GM18505 (cell line): Measurements from ENCODE around the gene NRM.
A peak's percentile ranks its signal among the peaks of the same experiment; 100 is the strongest.

Experiments used
- ATAC-seq: cut with Tn5 transposase; IDR thresholded peaks from one replicate; pipeline ENCODE4 v1.9.1; 2021; ENCODE audit not compliant: unreplicated experiment
- POLR2A ChIP-seq: IDR thresholded peaks from 4 replicates; pipeline ENCODE4 v1.6.1; 2011; ENCODE audit warnings: borderline replicate concordance; ENCODE audit not compliant: insufficient read depth, insufficient read length; ENCODE audit errors: extremely low read depth

Gene NRM, protein sequence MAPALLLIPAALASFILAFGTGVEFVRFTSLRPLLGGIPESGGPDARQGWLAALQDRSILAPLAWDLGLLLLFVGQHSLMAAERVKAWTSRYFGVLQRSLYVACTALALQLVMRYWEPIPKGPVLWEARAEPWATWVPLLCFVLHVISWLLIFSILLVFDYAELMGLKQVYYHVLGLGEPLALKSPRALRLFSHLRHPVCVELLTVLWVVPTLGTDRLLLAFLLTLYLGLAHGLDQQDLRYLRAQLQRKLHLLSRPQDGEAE

DNA sequence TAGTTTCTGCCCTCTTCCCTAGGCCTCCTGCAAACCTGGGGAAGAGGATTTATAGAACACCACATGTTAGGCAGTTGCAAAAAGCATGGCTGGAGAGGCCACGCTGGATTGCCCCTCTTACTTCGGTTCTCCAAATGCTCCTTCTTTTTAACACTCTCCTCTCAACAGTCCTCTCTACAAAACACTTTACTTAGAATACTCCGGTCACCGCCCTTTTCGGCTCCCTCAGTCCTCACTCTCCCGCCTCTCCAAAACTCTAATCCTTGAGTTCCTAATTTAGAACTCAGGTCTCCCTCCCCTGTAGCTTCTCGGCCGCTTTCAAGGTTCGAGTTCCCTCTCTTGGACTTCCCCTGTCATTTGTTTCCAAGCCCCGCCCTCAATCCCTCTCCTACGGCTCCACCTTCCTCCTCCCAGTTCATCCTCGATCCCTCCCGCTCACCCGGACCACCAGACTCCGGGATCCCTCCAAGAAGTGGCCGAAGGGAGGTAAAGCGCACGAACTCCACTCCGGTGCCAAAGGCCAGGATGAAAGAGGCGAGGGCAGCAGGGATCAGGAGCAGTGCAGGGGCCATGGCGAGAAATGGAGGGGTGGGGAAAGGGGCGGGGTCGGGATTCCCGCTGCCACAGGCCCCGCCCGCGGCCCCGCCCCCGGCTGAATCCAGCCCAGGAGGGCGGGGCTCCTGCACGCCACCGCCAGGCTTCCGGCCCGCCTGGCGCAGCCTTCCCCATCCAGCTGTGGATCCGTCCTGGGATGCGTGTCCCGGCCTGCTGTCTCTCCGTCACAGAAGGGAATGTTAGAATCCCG is at the start of gene NRM:
Gene NRM (minus strand): TSS at position 582 of the 805 bp plus-strand sequence. CDS start 10 bp downstream, at position 572.
- peak; percentile 63 for TF ChIP-seq POLR2A
- ATAC-seq: peak; percentile 29

DNA sequence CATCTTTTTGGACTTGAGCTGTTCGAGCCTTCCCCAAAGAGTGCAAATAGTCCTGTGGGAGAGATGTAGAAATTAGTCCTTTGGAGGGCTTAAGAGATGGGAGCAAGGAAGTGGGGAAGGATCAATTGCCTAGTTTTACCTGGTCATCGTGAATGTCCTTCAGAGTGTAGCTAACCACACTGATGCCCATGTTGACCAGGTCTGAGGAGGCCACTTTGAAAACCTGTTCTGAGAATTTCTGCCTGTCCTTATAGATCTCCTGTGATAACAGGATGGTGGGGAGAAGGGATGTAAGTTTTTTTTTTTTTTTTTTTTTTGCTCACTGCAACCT is 49.7 kb upstream of the NRM start:
- TF ChIP-seq POLR2A: no peak
- no peak for ATAC-seq

DNA sequence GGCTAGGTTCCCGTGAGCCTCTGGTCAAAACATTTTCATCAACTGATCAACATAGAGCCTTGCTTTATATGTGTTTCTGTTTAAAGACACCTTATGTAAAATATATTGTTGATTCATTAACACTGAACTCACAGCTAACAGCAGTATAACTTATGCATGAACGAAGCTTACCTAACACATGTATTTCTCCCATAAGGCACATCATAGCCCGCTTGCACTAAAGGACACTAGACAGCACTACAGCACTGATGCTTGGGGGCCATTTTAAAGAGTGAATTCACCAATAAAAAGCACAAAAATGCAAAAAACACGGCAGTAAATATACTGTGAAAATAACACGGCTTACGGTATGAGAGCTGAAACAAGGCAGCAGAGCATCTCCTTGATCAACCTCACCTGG is 47.7 kb upstream of the NRM start:
- no peak for TF ChIP-seq POLR2A
- ATAC-seq: no peak

DNA sequence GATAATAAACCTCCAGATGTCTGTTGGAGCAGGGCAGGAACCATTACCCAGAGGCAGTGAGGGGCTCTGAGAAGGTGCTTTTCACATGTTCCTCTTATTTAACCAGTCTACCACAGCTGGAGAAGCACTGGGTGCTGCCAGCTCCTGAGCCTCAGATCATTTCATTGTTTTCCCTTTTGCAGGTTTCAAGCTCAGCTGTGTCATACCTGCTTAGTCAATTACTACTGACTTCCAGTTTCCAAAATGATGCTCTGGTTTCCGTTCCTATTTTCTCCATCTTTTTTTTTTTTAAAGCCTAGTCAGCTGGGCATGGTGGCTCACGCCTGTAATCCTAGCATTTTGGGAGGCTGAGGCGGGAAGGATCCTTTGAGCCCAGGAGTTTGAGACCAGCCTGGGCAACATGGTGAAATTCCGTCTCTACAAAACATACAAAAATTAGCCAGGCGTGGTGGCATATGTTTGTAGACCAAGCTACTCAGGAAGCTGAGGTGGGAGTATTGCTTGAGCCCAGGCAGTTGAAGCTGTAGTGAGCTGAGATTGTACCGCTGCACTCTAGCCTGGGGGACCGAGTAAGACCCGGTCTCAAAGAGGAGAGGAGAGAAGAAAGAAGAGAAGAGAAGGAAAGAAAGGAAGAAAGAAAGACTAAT is 45.0 kb upstream of the NRM start:
- ATAC-seq: no peak
- TF ChIP-seq POLR2A: no peak

DNA sequence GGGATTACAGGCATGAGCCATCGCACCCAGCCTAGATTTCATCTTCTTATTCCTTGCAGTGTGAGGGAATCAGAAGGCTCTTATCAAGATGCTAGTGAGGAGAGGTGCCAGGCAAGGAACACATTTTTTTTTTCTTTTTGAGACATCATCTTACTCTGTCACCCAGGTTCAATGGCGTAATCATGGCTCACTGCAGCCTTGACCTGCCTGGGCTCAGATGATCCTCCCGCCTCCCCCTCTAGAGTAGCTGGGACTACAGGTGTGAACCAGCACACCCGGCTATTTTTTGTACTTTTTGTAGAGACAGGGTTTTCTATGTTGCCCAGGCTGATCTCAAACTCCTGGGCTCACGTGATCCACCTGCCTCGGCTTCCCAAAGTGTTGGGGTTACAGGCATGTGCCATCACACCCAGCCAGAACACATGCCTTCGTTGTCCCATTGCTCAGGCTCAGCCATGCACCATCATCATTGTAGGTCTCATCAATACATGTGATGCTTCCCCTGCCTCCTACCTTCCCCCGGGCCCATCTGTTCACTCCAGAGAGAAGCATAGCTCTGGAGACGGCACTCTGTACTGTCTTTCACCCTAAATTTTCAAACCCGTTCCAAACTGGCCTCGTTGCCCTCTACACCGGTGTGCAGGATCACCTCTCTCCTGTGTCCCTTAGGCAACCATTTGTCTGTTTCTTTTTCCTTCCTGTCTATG is 41.6 kb upstream of the NRM start:
- TF ChIP-seq POLR2A: no peak
- ATAC-seq: no peak

DNA sequence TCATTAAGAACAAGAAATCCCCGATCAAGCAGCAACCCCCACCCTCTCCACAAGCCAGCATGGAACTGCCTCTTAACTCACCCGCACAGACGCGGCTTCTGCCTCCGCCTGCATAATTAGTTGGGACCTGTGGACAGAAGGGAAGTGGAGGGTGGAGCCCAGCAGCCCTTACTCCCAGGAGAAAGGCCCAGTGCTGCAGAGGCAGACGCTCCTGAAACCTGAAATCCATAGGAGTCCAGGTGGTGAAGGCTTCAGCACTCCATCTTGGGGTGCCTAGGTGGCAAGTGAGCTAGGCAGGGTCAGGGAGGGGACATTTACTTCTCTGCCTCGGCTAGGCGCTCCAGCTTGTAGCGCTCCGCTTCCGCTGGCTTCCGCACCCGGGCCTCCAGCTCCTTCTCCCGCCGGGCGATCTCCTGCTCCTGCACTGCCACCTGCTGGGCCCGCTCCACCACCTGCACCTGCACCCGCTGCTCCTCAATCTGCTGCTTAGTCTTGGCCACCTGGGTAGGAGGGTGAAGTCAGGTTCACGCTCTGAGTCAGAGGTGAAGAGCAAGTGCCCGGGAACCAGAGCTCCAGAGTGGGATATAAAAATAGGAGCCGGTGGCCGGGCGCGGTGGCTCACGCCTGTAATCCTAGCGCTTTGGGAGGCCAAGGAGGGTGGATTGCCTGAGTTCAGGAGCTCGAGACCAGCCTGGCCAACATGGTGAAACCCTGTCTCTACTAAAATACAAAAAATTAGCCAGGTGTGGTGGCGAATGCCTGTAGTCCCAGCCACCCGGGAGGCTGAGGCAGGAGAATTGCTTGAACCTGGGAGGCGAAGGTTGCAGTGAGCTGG is 40.0 kb upstream of the NRM start:
- ATAC-seq: no peak
- TF ChIP-seq POLR2A: no peak

DNA sequence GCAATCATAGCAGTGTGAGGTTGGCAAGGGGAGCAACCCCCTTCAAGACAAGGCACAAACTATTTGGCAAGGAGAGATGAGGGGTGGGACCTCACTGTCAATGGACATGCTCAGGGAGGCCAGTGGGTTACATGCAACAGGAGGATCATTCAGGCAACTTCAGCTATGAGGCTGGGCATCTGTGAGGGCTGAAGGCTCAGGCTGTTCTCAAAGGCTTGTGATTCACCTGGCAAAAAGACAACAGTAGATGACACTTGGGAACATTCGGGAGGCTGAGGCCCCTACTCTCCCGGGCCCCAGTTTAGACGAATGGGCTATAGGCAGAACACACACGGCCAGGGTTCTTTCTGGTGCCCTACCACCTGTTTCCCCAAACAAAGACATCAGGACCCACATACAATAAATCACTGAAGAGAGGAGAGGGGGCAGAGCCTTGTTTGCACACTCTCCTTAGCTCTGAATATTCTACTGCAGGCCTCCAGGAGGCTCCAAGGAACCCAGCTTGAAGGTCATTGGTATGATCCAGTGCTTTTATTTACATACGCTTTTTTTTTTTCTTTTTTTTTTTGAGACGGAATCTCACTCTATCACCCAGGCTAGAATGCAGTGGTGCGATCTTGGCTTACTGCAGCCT is 37.3 kb upstream of the NRM start:
- no peak for ATAC-seq
- no peak for TF ChIP-seq POLR2A

DNA sequence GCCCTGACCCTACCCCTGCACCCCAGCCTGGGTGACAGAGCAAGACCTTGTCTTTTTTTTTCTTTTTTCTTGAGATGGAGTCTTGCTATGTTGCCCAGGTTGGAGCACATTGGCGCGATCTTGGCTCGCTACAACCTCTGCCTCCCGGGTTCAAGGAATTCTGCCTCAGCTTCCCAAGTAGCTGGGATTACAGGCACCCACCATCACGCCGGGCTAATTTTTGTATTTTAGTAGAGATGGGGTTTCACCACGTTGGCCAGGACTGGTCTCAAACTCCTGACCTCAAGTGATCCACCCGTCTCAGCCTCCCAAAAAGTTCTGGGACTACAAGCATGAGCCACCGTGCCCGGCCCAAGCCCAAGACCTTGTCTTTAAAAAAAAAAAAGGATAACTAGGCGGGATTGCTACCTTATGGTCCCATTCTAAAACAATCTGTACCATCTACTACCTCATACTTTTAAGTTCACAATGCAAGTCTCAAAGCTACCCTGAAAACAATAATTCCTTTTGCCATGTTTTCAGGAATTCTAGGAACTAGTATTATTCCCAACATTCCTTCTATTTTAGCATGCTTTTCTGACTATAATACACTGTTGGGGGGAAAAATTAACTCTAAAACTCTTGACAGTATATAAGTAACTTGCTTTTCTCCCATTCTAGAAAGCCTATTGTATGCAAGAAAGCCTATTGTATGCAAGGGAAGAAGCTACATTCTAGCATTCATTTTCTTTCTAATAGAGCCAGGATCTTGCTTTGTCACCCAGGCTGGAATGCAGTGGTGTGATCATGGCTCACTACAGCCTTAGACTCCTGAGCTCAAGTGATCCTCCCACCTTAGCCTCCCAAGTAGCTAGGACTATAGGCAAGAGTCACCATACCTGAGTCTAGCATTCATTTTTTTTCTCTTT is 36.0 kb upstream of the NRM start:
- ATAC-seq: no peak
- no peak for TF ChIP-seq POLR2A

DNA sequence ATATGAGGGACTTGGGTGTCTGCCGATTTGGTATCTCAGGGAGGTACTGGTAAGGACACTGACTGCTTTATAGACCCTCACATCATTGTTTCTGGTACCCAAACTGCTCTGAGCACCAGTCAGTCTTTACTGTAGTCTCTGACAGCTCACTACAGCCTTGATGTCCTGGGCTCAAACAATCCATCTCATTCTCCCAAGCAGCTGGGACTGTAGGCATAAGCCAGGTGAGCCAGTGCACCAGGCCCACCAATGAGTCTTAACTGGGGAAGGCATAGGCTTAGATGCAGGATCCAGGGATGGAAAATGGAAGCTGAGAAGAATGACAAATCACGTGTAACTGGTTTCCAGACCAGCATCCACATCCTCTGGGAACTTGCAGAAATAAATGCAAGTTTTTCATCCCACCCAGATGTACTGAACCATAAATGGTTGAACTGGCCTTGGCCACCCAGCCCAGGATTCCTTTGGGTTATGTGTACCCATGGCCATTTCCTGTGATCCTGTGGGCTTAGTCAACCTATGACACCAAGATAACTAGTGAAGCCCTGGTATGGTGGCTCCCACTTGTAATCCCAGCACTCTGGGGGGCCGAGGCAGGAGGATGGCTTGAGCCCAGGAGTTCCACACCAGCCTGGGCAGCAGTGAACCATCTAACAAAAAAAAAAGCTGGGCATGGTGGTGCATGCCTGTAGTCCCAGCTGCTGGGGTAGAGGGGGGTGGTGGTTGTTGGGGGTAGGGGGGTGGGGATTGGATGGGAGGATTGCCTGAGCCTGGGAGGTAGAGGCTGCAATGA is 35.1 kb upstream of the NRM start:
- no peak for ATAC-seq
- no peak for TF ChIP-seq POLR2A

DNA sequence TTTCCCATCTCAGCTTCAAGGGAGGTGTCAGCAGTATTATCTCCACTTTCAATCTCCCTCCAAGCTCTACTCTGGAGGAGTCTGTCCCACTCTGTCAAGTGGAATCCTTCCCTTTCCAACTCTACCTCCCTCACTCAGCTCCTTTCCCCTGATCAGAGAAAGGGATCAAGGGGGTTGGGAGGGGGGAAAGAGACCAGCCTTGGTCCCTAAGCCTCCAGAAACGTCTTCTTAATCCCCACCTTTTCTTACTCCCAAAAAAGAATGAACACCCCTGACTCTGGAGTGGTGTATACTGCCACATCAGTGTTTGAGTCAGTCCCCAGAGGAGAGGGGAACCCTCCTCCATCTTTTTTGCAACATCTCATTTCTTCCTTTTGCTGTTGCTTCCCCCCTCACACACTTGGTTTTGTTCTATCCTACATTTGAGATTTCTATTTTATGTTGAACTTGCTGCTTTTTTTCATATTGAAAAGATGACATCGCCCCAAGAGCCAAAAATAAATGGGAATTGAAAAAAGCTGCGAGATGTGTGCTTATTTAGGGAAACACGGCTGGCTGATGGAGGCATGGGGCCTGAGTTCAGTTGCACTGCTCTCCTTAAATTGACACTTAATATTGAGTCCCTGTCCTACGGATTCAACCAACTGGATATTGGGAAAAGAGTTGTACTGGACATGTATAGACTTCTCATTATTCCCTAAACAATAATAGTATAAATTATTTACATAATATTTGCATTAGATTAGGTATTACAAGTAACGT is 34.3 kb upstream of the NRM start:
- ATAC-seq: no peak
- TF ChIP-seq POLR2A: no peak
